Endometrial microvascular endothelial cells (primary cell): ENCODE data around the gene PRDM11. TPM values are rescaled to one million over a fixed set of nuclear protein-coding genes. Genes with fewer than 3 reads are reported as not detected.
"Not testable (repeated sequence)": the region's sequence is repeated elsewhere in the genome, so short reads cannot be mapped to it uniquely, and the experiment has no call there.

Experiments
- in situ Hi-C: cut with HindIII; loops from 2 replicates; pipeline ENCODE4 v1.10.0; 2017; ENCODE audit warnings: low sequenced_read_pairs, low pct_unique_long_range_greater_than_20kb; ENCODE audit errors: inconsistent ontology term
- total RNA-seq: library from RNA; depleted of rRNA; stranded (reverse); fragments of >200 nt; gene quantifications from one replicate; pipeline ENCODE4 v1.2.3, GENCODE V29; 2015; ENCODE audit errors: inconsistent ontology term

The PRDM11 gene
- total RNA-seq, 1 donor from 2014 or later: 4.8 TPM

DNA sequence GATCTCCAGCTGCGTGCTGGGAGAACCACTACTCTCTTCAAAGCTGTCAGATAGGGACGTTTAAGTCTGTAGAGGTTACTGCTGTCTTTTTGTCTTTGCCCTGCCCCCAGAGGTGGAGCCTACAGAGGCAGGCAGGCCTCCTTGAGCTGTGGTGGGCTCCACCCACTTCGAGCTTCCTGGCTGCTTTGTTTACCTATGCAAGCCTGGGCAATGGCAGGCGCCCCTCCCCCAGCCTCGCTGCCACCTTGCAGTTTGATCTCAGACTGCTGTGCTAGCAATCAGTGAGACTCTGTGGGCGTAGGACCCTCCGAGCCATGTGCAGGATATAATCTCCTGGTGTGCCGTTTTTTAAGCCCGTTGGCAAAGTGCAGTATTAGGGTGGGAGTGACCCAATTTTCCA lies 18.6 kb upstream of the PRDM11 start:
- in situ Hi-C loops: not testable (repeated sequence)

DNA sequence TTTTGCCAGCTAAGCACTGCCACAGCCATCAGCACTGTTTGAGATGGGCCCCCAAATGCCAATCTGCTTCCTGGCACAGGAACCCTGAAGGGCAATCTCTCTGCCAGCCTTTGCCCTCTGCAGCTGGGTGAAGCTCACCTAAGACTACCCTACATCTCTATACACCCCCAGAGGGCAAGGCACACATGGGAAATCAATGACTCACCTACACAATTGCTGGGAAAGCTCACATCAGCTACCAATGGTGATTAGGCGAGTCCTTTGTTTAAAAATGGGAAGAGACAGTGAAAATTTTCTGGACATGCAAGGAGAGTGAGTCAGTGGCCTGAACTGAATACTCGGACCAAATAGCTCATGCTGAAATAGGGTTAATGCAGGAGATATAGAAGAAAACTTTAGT lies 12.6 kb upstream of the PRDM11 start:
- in situ Hi-C loops: no loop called here

DNA sequence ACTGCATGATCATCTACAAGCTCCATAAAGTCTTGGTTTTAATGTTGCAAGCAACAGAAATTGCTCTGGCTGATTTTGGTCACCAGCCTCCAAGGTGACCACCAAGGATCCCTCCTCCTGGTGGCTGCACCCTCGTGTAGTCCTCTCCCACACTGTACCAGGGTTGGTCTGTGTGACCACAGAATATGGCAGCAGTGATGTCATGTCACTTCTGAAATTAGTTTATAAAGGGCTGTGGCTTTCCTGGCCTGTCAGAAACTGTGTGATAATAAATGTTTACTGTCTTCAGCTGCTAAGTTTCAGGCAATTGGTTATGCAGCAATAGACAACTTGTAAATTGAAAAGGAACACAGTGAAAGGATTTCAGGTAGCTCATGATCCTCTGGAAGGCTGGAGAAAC lies 5.3 kb upstream of the PRDM11 start:
- in situ Hi-C loops: no loop called here

DNA sequence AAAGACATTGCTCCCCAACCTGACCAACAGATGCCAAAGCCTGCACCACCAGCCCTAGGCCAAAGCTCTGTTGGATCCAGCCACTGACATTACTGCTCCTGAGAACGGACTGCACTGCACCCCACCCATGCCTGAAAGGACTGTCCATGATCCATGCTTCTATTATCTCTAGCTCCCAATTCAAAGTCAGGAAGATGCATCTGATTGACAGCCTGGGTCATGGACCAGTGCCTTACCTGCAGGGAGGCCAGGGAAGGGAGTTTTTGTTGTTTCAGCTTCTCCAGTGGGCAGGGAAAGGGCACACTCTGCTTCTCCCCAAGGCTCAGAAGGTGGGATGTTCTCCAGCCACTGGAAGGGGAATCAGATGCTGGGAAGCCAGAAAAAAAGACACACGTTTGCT lies 4.8 kb upstream of the PRDM11 start:
- in situ Hi-C loops: no loop called here

DNA sequence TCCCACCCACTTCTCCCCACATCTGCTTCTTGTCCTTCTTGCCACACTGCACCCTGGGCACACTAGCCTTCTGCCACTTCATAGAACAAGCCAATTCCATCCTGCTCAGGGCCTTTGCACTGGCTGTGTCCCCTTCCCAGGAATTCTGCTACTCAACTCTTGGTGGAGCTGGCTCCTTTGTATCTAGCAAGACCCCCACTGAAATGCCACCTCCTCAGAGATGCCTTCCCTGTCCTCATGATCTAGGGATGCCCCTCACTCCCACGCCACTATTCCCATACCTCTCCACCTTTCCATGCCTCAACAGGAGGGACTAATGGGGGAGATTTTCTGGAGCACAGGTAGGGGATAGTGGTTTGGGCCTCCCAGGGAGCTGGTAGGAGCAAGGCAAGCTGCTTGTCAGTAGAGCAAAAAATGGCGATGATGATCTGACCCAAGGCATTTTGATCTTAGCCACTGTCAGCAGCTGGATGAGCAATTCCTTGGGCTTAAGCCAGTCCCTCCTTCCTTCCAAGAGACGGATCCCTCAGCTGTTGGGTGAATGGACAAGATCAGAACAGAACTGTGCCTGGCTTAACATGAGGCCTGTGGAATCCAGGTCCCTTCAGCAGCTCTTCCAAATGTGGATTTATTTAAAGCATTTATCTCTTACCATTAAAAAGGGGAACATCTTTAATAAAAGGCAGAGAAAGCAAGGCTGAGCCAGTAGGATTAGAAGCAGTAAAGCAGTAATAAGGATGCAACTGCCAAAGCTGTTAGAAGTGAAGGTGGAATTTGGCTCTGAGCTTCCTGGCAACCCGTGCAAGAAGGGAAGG lies 4.0 kb upstream of the PRDM11 start:
- in situ Hi-C loops: no loop called here

DNA sequence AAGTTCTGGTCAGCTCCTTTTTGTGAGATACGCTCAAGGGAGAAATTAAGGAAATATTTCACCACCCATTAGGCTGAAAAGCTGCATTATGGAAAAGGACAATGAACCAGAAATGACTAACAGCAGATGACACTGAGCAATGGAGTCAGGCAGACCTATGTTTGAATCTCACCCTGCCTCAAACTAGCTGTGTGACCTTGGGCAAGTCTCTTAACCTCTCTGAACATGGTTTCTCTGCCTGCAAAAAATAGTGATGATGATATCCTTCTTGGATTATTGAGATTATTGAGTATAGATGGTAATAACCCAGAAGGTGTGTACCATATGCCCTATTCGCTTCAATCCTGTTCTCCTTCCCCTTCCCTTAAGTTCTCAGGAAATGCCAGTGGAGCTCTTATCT lies 2.9 kb upstream of the PRDM11 start:
- in situ Hi-C loops: no loop called here

DNA sequence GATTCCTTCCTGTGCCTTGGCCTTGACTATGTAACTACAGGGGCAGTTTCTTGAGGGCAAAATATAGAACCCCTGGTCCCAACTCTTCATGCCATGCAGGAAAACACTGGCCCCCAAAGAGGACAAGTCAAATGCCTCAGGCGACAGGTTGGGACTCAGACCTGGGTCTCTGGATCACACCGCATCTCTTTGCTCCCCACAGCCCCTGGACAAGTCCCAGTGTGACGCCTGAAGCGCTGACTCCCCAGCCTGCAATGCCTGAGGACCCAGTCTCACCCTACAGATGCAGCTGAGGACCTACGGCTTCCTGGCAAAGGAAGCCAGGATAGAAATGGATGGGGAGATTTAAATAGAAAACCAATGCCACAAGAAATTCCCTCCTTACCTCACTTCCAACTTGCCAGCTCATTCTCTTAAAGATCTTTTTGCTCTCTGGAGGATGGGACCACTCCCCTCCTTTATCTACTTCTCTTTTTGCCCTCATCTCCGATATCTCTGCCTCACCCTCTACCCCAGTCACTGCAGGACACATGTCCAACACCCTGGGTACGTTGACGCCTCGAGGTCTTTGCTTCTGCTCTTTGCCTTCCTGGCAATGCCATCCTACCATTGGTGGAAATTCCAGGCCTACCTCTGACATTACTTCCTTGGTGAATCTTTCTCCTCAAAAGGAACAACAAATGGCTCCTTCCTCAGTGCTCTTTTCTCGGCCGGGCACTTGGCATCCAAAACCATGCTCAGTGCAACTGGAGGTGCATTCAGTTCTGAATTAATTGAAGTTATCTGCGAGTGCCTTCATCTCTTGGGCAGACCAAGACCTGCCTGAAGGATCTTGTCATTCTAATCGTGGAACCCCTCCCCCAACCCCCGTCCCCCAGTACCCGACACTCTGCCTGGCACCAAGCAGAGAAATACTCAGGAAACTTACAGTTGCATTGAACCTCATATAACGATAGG lies 2.0 kb upstream of the PRDM11 start:
- in situ Hi-C loops: no loop called here

DNA sequence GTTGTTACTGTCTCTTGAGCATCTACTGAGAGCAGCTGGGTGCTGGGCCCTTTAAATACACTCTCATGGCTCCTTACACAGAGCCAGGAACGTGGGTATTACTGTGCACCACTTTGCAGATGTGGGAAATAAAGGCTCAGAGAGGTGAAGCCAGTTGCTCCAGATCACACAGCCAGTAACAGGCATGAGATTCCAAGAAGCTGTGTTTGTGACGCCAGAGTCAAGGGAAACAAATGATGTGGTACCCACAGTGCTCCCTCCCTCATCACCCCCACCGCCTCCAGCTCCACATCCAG lies 1.4 kb upstream of the PRDM11 start:
- in situ Hi-C loops: no loop called here

DNA sequence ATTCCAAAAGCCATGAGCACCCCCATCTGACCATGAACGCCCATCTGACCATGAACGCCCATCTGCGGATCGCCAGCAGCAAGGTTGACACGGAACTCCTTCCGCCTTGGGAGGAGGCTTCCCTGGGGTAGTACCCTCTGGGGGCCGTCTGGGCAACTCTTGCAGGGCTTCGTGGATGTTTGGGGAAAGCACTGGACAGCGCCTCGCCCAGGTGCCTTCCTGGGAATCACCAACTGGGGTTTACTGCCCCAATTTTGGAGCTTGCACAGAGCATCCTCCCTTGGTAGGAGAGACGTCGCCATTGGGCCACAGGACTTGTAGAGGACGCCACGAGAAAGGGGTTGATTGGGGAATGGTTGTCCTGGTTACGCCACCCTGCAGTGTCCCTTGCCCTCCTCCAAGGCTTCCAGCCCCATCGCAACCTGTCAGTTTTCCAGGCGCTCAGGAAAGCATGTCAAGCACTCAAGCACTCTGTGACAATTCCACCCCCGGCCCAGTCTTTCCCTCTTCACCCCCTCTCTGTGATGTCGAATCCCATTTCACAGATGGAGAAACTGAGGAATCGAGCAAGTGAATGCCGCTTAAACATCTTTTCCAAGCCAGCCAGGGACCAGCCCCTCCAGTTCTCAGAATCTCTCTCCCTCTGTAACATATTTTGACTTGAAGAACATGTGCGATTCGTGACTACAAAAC lies 914 bp upstream of the PRDM11 start:
- in situ Hi-C loops: no loop called here

DNA sequence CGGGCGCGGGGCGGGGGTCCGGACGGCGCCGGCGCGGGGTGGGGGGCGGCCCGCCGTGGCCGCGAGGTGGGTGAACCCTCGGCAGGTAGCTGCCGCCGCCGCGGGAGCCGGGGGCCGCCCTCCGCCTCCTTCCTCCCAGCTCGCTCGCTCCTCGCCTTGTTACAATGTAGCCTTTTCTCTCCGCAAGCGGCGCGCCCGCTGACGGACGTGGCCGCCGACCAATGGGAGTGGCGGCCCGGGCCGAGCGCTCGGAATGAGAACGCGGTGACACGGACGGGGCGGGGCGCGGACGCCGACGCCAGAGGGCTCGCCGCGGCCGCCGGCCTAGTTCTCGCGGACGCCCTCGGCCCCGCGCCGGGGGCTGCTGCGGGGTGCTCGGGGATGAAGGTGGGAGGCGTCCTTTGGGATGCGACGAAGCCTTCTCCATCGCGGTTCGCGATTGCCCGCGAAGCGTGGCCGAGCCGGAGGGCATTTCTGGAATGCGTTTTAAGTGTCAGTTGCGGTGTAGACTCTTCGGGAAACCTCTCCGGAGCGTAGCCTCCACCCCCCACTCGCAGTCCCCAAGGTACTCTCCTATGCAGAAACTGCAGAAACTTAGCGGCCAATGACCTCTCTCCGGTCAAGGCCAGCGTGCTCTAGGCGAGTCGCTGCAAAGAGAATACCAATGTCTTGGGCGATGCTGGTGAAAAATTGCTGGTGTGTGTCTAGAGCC lies 734 bp downstream of the PRDM11 start:
- in situ Hi-C loops: no loop called here

DNA sequence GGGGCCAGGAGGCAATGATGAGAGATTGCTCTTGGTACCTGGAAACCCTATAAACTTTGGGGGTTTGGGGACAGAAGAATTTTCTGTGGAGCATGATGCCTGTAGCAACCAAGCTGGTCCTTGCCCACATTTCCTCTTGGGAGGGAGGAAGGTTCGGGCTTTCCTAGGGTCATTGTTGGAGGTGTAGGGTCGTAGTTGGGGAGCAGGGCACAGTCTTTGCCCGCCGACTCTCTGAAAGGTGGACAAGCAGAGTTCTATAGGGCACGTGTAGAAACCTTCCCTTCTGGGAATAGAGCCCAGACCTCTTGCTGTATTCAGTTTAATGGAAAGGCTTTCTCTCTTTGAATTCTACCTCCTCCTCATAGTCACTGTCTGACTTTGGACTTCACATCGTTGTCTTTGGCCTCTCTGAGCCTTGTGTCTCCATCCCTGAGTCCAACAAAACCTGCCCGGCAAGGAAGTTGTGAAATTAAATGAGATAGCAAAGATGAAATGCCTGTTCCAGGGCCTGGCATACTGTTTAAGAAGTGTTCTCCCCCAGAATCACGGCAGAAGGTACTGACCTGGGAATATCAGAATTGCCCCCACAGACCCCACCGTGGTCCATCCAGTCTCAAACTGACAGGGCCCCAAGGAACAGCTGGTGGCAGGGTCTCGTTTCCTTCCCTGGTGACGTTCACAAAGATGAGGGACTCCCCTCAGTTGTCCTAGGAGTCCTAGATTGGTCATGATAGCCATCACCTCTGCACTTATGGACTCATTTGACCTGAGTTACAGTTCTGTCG lies 1.6 kb downstream of the PRDM11 start:
- in situ Hi-C loops: no loop called here

DNA sequence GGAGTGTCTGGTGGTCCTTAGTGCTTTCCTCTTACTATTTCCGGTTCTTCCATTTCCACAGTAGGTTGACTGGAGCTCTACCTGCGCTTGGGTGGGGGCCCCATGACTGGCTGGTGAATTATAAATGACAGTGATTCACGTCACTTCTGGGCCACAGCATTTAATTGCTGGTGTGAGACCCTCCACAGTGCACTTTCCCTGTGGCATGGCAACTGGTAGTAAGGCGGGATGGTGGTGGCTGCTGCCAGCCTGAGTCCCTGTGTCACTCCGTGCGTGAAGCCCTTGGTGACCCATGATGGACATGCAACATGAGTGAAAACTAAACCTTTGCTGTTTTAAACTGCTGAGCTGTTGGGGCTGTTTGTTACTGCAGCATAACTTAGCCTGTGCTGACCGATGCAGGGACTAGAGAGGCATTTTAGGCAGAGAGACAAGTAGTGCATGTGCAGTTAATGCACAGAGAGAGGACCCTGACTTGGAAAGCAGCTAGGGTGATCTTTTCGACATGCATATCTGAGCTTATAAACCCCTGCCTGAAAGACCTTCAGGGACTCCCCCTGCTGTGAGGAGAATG lies 3.1 kb downstream of the PRDM11 start:
- in situ Hi-C loops: no loop called here

DNA sequence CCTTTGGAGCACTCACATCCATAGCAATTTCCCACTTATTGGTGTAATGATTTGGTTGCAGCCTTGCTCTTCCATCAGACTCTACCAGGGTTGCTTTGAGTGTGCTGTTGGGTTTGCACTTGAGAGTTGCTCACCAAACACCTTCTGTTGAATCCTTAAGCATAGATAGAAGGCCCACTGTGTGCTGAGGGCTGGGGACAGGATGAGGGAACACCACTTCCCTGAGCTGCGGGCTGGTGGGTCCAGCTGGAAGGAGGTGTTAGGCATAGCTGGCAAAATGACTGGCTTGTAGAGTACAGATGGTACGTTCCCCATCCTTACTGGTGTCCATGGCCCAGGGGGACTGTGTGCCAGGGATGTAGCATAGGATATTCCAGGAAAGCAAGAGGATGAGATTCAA lies 3.9 kb downstream of the PRDM11 start:
- in situ Hi-C loops: no loop called here

DNA sequence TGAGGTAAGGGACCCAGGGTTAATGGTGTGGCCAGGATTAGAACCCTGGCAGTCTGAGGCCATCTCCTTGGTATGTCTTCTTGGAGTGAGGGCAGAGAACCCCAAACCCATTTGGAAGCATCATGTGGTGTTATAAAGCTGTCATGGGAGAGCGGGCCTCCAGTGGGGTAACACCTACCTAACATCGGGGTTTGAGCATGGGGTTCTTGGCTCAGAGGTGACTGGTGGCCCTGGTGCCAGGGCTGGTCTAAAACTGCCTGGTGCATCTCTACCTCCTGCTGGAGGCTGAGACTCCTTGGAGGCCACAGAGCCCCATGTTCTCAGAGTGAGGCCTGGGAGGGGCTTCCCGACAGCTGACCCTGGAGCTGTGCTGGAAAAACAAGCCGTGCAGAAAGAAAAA lies 4.5 kb downstream of the PRDM11 start:
- in situ Hi-C loops: no loop called here

DNA sequence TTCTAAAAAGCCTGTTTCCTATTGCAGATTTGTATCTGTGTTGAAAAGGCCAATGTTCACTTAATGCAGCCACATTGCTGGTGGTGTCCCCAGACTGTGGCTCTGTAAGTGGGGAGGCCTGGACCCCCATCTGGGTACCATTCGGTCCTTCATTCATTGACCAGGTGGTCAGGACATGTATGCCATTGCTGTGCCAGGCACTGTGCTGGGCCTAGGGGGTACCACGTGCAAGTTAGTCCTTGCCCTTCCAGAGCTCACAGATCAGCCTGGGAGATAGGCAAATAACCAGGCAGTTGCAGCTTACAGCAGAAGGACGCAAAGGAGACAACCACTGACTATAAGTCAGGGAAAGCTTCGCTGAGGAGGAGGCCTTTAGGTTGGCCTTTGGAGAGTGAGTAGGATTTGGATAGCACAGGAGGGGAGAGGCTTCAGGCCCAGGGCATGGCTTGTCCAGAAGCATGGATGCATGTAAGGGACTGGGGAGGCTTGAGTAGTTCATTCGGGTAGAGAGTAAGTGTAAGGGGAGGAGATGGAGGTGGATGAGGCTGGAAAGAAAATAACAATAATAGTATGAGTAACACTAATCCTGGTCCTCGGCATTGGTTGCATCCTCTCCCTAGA lies 5.0 kb downstream of the PRDM11 start:
- in situ Hi-C loops: no loop called here

DNA sequence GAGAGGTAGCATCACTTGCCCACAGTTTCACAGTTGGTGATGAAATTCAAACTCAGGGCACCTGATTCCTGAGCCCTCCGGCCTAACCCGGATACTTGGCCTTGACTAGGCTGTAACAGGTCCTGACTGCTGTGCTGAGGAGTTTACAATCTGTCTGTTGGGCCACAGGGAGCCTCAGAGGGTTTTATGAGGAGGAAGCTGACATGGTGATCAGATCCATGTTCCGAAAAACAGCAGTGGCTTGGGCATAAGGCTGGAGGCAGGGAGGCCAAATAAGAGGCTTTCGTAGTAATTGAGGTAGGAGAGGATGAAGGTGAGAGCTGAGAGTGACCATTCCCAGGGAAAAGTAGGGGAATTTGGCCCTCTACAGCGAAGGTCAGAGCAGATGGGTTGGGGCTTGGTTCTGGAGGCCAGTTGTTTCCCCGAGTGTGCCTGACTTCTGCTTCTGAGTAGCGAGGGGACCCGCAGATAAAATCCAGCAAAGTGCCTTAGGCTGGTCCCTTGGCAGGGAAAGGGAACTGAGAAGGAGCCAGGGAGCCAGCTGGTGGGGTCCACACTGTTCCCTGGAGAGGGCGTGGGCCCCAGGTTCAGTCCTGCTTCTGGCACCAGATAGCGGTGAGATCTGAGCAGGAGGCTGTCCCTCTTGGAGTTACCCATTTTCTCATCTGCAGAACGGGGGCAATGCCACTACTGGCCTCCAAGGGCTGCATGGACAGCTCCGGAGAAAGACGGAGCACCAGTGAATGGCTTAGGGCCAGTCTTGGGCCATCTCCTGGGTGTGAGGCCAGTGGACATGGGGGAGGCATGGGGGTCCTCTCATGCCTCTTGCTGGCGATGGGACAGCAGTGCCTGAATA lies 6.5 kb downstream of the PRDM11 start:
- in situ Hi-C loops: no loop called here

DNA sequence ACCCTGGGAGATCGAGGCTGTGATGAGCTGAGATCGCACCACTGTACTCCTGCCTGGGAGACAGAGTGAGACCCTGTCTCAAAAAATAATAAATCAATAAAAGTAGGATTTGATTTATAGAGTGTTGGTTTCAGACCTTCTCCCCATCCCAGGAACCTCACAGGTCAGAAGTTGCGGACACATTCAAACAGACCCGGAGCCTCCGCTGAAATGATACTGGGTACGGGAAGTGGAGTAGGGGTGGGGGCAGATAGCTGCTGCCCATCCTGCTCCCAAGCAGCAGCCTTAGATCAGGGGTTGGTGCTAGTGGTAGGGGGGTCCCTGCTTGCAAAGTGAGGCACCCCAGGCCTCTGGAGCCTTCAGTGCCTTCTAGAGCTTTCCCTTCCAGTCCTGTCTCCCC lies 7.8 kb downstream of the PRDM11 start:
- in situ Hi-C loops: no loop called here
